ENCODE measurements around the gene TENM4. TPM values are rescaled to one million over a fixed set of nuclear protein-coding genes. Genes with fewer than 3 reads are reported as not detected.

Gene TENM4
- total and polyA plus RNA-seq, 10 of the 15 experiments (the other 5 are each of a cell fraction or from before 2014, with no cell fraction given): 0.03 to 0.12 (median 0.06) TPM; not detected in 7

DNA sequence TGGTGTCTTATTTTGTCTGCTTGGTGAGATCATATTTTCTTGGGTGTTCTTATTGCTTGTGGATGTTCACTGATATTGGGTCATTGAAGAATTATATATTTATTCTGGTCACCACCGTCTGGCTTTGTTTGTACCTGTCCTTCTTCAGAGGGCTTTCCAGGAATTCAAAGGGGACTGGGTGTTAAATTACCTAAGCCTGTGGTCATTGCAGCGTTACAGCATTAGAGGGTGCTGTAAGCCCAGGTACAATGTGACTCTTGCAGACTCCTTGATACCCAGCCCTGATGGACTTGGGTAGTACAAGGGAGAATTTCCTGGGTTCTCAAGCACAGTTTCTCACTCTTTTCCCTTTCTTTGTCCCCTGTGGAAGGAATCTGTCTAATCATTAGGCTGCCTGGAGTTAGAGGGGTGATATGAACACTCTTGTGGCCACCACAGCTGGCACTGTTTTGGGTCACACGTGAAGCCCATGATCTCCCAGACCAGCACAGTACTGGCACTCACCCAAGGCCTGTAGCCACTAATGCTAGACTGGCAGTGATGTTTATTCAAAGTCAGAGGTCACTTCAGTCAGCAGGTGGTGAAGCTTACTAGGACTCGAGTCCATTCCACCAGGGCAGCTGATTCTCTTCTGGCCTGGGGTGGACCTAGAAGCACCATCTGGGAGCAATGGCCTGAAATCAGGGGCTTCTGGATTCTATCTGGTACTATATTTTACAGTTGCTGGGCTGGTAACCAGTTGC is 810.1 kb downstream of the TENM4 start:
- Histone ChIP-seq H3K4me2 (ENCODE audit: control insufficient read depth, insufficient read depth) (no peak overlapping the region), H3K27ac (ENCODE audit: control insufficient read depth, insufficient read depth) (no peak overlapping the region), H2AFZ (ENCODE audit: control insufficient read depth, low read depth, low read length) (no peak overlapping the region), H3K79me2 (ENCODE audit: control insufficient read depth, insufficient read depth, low read length) (no peaks in the 10 kb centered on the region), H4K20me1 (ENCODE audit: control insufficient read depth, insufficient read depth) (no peaks in the 10 kb centered on the region), H3K9ac (ENCODE audit: control insufficient read depth, insufficient read depth, low read length) (no peak overlapping the region), H3K36me3 (ENCODE audit: control insufficient read depth in 2 of 2, insufficient read depth in 2 of 2, low read length in 1 of 2) (no peaks in the 10 kb centered on the region), H3K4me3 (no peak overlapping the region), H3K27me3 (replicated peaks in 1 of 2; ENCODE audit: control insufficient read depth in 2 of 2, insufficient read depth in 2 of 2, low read length in 1 of 2) (no peaks in the 10 kb centered on the region), H3K9me3 (replicated peaks; ENCODE audit: control insufficient read depth, insufficient read depth, low read length) (no peaks in the 10 kb centered on the region; the same call in 1 of the 3 replicates), H3K4me1 (ENCODE audit: control insufficient read depth, insufficient read depth, low read length) (no peaks in the 10 kb centered on the region; the same call in 1 of the 2 replicates)
- ChIA-PET RAD21 (ENCODE audit: unreplicated experiment) (no interaction called here), CTCF (interaction anchor here (0.6 to 0.9 kb wide), 2 partner anchors 15 to 891 kb away, joined by 3 read pairs; no protein-coding TSS in a partner anchor), POLR2A (no interaction called here), SMC1A (ENCODE audit: uncharacterized antibody, unreplicated experiment) (no interaction called here)
- DNase-seq (ENCODE audit: low read depth, low spot score): no peak
- BruUV-seq (replicated peaks): no TSS peak
- TF ChIP-seq, protein P1, sequence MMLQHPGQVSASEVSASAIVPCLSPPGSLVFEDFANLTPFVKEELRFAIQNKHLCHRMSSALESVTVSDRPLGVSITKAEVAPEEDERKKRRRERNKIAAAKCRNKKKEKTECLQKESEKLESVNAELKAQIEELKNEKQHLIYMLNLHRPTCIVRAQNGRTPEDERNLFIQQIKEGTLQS (IDR thresholded peaks at IDR 0.05; ENCODE audit: borderline replicate concordance, extremely low read depth, low read depth, low read length): no peak
- no peak for TF ChIP-seq KDM1A (IDR thresholded peaks at IDR 0.05; ENCODE audit: borderline replicate concordance)
- no peak for TF ChIP-seq MYC (IDR thresholded peaks at IDR 0.05; ENCODE audit: insufficient read depth, insufficient read length, insufficient replicate concordance, low read length, severe bottlenecking)
- no peak for TF ChIP-seq IRF4 (IDR thresholded peaks at IDR 0.05; ENCODE audit: low read depth, low read length)
- no peak for TF ChIP-seq FOS (IDR thresholded peaks at IDR 0.05; ENCODE audit: borderline replicate concordance, extremely low read depth, insufficient read length)
- TF ChIP-seq, protein P2, sequence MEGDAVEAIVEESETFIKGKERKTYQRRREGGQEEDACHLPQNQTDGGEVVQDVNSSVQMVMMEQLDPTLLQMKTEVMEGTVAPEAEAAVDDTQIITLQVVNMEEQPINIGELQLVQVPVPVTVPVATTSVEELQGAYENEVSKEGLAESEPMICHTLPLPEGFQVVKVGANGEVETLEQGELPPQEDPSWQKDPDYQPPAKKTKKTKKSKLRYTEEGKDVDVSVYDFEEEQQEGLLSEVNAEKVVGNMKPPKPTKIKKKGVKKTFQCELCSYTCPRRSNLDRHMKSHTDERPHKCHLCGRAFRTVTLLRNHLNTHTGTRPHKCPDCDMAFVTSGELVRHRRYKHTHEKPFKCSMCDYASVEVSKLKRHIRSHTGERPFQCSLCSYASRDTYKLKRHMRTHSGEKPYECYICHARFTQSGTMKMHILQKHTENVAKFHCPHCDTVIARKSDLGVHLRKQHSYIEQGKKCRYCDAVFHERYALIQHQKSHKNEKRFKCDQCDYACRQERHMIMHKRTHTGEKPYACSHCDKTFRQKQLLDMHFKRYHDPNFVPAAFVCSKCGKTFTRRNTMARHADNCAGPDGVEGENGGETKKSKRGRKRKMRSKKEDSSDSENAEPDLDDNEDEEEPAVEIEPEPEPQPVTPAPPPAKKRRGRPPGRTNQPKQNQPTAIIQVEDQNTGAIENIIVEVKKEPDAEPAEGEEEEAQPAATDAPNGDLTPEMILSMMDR (IDR thresholded peaks at IDR 0.05 in 2 of 3, conservative IDR thresholded peaks at IDR 0.05 in 1 of 3; ENCODE audit: control insufficient read depth in 2 of 3, extremely low read depth in 1 of 3, insufficient read depth in 1 of 3, low read depth in 3 of 3, low read length in 3 of 3): no peak
- in situ Hi-C loops (cut with MboI): loop anchor here (25.0 kb wide), 1 partner anchor 857 kb away; no protein-coding TSS in a partner anchor
- intact Hi-C loops (cut with micrococcal nuclease; ENCODE audit: unreplicated experiment): no loop called here
- WGBS (ENCODE audit: insufficient coverage, insufficient replicate concordance, low lambda C conversion rate, missing lambda C conversion rate): 11% methylated on average over 4 of the region's 4 CpGs
- FAIRE-seq: no peak
- ATAC-seq: no peak
